T-cell (primary cell): ENCODE measurements around the gene KCNMA1. TPM values are rescaled to one million over a fixed set of nuclear protein-coding genes. Genes with fewer than 3 reads are reported as not detected.

Source experiments
- ATAC-seq, 4 experiments: fragments of 200-7000 bp in 3 of 4; fragments of 150-1000 bp in 1 of 4; cut with Tn5 transposase; replicated peaks in 1 of 4; 1 replicate in 3 of 4; 2 replicates in 1 of 4; pipeline ENCODE4 v1.10.0; 2021; ENCODE audit warnings: moderate library complexity in 3 of 4, mild to moderate bottlenecking in 2 of 4, moderate number of reproducible peaks in 1 of 4
- CTCF ChIA-PET, 2 donors: fragments of 300-600 bp; sonication (Branson Sonifier 250); formaldehyde crosslinking; loops; one replicate each; lab custom pipeline; 2022; ENCODE audit warnings: antibody characterized with exemption in 2 of 2; lab: Charles Lee
- POLR2A ChIA-PET, 2 donors: fragments of 300-600 bp; sonication (Branson Sonifier 250); formaldehyde crosslinking; loops; one replicate each; lab custom pipeline; 2022; ENCODE audit warnings: antibody characterized with exemption in 2 of 2; lab: Charles Lee
- DNase-seq, 35 experiments: peaks; one replicate each; pipeline versions ENCODE4 v3.0.0 to v3.0.0-alpha.2; 2013 to 2023
- H3K27ac ChIP-seq: one replicate; pipeline ENCODE4 v1.5.1; 2013; ENCODE audit warnings: low read length
- H3K27me3 ChIP-seq, 2 experiments: replicated peaks in 1 of 2; 1 replicate in 1 of 2; 2 replicates in 1 of 2; pipeline versions ENCODE4 v1.6.1 to v1.7.0; 2013; ENCODE audit warnings: low read length in 1 of 2, mixed read lengths in 1 of 2; ENCODE audit not compliant: control insufficient read depth in 2 of 2, insufficient read depth in 2 of 2; ENCODE audit errors: extremely low read depth in 1 of 2
- H3K36me3 ChIP-seq, 2 donors: 1 replicate in 1 of 2; 2 replicates in 1 of 2; pipeline versions ENCODE4 v1.6.1 to v1.7.0; 2013; ENCODE audit warnings: low read length in 1 of 2; ENCODE audit not compliant: control insufficient read depth in 2 of 2, insufficient read depth in 1 of 2; ENCODE audit errors: extremely low read depth in 1 of 2
- H3K4me1 ChIP-seq, 2 experiments: 1 replicate in 1 of 2; 2 replicates in 1 of 2; pipeline versions ENCODE4 v1.6.1 to v1.7.0; 2013; ENCODE audit warnings: low read length in 2 of 2, mixed read lengths in 1 of 2; ENCODE audit not compliant: insufficient read depth in 2 of 2, control insufficient read depth in 1 of 2; ENCODE audit errors: extremely low read depth in 1 of 2
- H3K4me3 ChIP-seq, 2 donors: 1 replicate in 1 of 2; 2 replicates in 1 of 2; pipeline versions ENCODE4 v1.5.1 to v1.7.0; 2013; ENCODE audit warnings: mild to moderate bottlenecking in 2 of 2, low read length in 1 of 2, moderate library complexity in 1 of 2; ENCODE audit not compliant: control insufficient read depth in 1 of 2; ENCODE audit errors: extremely low read depth in 1 of 2
- H3K9me3 ChIP-seq: 2 replicates; pipeline ENCODE4 v1.7.0; 2013
- H3K27ac Mint-ChIP-seq, 2 donors: one replicate each; pipeline ENCODE4 v1.8.0; 2020 to 2021; ENCODE audit warnings: mild to moderate bottlenecking in 2 of 2, mixed read lengths in 2 of 2
- H3K27me3 Mint-ChIP-seq, 2 donors: one replicate each; pipeline ENCODE4 v1.8.0; 2021 to 2022; ENCODE audit warnings: mixed read lengths in 2 of 2
- H3K36me3 Mint-ChIP-seq: one replicate; pipeline ENCODE4 v1.8.0; 2021; ENCODE audit warnings: mixed read lengths
- H3K4me1 Mint-ChIP-seq, 3 donors: one replicate each; pipeline ENCODE4 v1.8.0; 2020 to 2022; ENCODE audit warnings: mixed read lengths in 3 of 3, mild to moderate bottlenecking in 1 of 3
- H3K4me3 Mint-ChIP-seq, 3 donors: one replicate each; pipeline ENCODE4 v1.8.0; 2020 to 2022; ENCODE audit warnings: mild to moderate bottlenecking in 3 of 3, mixed read lengths in 3 of 3, moderate library complexity in 3 of 3
- H3K9me3 Mint-ChIP-seq, 3 donors: one replicate each; pipeline ENCODE4 v1.8.0; 2020 to 2022; ENCODE audit warnings: mixed read lengths in 3 of 3
- WGBS: methylation state at CpG from one replicate; pipeline ENCODE4 v1.1.5; 2013; ENCODE audit warnings: missing lambda C conversion rate; ENCODE audit not compliant: insufficient coverage; 5-methylcytosine and 5-hydroxymethylcytosine counted together
- total RNA-seq, 35 experiments: library from RNA in 6 of 35; stranded (reverse) in 6 of 35; fragments of 120-200 nt in 1 of 35; gene quantifications; one replicate each; pipeline versions ENCODE4 v1.2.1 to v1.2.4 and lab custom pipeline; 2013 to 2026

The KCNMA1 gene
- total RNA-seq, 5 donors from 2014 or later (not counting 1 experiment from before 2014, with no cell fraction given), result 0.14 to 1.6 (median 0.60) TPM

GRCh38 chr10:77509391-77509790 is 128.2 kb downstream of the KCNMA1 start:
- H3K4me1 ChIP-seq, result no peaks in the 10 kb centered on the region
- Mint-ChIP-seq H3K36me3 (no peaks in the 10 kb centered on the region), H3K4me3 (no peak overlapping the region), H3K27ac (no peak overlapping the region), H3K9me3 (no peaks in the 10 kb centered on the region), H3K27me3 (peaks cover 2 to 7% of the 10 kb centered on the region in 2 donors), H3K4me1 (no peaks in the 10 kb centered on the region)
- CTCF ChIA-PET, result no interaction called here
- ATAC-seq (no peak), DNase-seq (no peak)
- H3K9me3 ChIP-seq, result no peaks in the 10 kb centered on the region
- peaks cover 0 to 13% of the 10 kb centered on the region in 2 experiments for H3K27me3 ChIP-seq
- no peak overlapping the region for H3K27ac ChIP-seq
- no peak overlapping the region for H3K4me3 ChIP-seq
- H3K36me3 ChIP-seq, result no peaks in the 10 kb centered on the region
- 83% methylated on average over 1 of the region's 6 CpGs for WGBS
- POLR2A ChIA-PET, result no interaction called here

- Histone ChIP-seq H3K36me3 (no peaks in the 10 kb centered on the region), H3K27me3 (peaks cover 0 to 12% of the 10 kb centered on the region in 2 experiments), H3K4me1 (no peaks in the 10 kb centered on the region), H3K4me3 (no peak overlapping the region), H3K9me3 (no peaks in the 10 kb centered on the region), H3K27ac (no peak overlapping the region)
- Mint-ChIP-seq H3K4me3 (no peak overlapping the region), H3K9me3 (no peaks in the 10 kb centered on the region), H3K27me3 (peaks cover 2 to 7% of the 10 kb centered on the region in 2 donors), H3K27ac (no peak overlapping the region), H3K4me1 (no peaks in the 10 kb centered on the region), H3K36me3 (no peaks in the 10 kb centered on the region)
- ATAC-seq (no peak), DNase-seq (no peak)
- ChIA-PET CTCF (interaction anchor here in 1 of 2 donors (1.2 kb wide), 1 partner anchor 9 kb away, joined by 3 read pairs; no protein-coding TSS in a partner anchor), POLR2A (no interaction called here)
- WGBS, result 54% methylated on average over 3 of the region's 5 CpGs
Measured at GRCh38 chr10:77507291-77507880, 130.2 kb downstream of the KCNMA1 start.

GRCh38 chr10:77506517-77507200 is 130.9 kb downstream of the KCNMA1 start:
- H3K27me3 Mint-ChIP-seq, result peaks cover 4 to 7% of the 10 kb centered on the region in 2 donors
- no peak overlapping the region for H3K27ac ChIP-seq
- H3K4me3 ChIP-seq, result no peak overlapping the region
- H3K27ac Mint-ChIP-seq, result no peak overlapping the region
- H3K27me3 ChIP-seq, result peaks cover 0 to 12% of the 10 kb centered on the region in 2 experiments
- no peaks in the 10 kb centered on the region for H3K36me3 Mint-ChIP-seq
- ChIA-PET POLR2A (no interaction called here), CTCF (no interaction called here)
- H3K4me1 ChIP-seq, result no peaks in the 10 kb centered on the region
- H3K9me3 ChIP-seq, result no peaks in the 10 kb centered on the region
- H3K4me3 Mint-ChIP-seq, result no peak overlapping the region
- no peaks in the 10 kb centered on the region for H3K9me3 Mint-ChIP-seq
- H3K36me3 ChIP-seq, result no peaks in the 10 kb centered on the region
- WGBS, result 87% methylated on average over 2 of the region's 3 CpGs
- DNase-seq (no peak), ATAC-seq (no peak)
- no peaks in the 10 kb centered on the region for H3K4me1 Mint-ChIP-seq

GRCh38 chr10:77505431-77506334 is 131.9 kb downstream of the KCNMA1 start:
- Mint-ChIP-seq H3K27ac (no peak overlapping the region), H3K36me3 (no peaks in the 10 kb centered on the region), H3K27me3 (peaks cover 3 to 5% of the 10 kb centered on the region in 2 donors), H3K9me3 (no peaks in the 10 kb centered on the region), H3K4me3 (no peak overlapping the region), H3K4me1 (no peaks in the 10 kb centered on the region)
- peaks cover 0 to 18% of the 10 kb centered on the region in 2 experiments for H3K27me3 ChIP-seq
- ChIA-PET CTCF (interaction anchor here in 1 of 2 donors (1.2 kb wide), 1 partner anchor 66 kb away, joined by 3 read pairs; no protein-coding TSS in a partner anchor), POLR2A (interaction anchor here in 1 of 2 donors (0.6 kb wide), 1 partner anchor 933 kb away, joined by 3 read pairs; no protein-coding TSS in a partner anchor)
- WGBS, result no CpG with 5 or more reads among the region's 2 CpGs
- no peaks in the 10 kb centered on the region for H3K9me3 ChIP-seq
- DNase-seq (no peak), ATAC-seq (no peak)
- H3K36me3 ChIP-seq, result no peaks in the 10 kb centered on the region
- H3K4me3 ChIP-seq, result no peak overlapping the region
- H3K27ac ChIP-seq, result no peak overlapping the region
- H3K4me1 ChIP-seq, result no peaks in the 10 kb centered on the region

GRCh38 chr10:77504873-77505257 is 132.7 kb downstream of the KCNMA1 start:
- 33% methylated on average over 2 of the region's 4 CpGs for WGBS
- CTCF ChIA-PET, result interaction anchor here in 1 of 2 donors (1.2 kb wide), 1 partner anchor 66 kb away, joined by 3 read pairs; no protein-coding TSS in a partner anchor
- Mint-ChIP-seq H3K4me1 (no peaks in the 10 kb centered on the region), H3K27me3 (peaks cover 2 to 5% of the 10 kb centered on the region in 2 donors), H3K36me3 (no peaks in the 10 kb centered on the region), H3K9me3 (no peaks in the 10 kb centered on the region), H3K27ac (no peak overlapping the region), H3K4me3 (no peak overlapping the region)
- no peak for DNase-seq
- no peaks in the 10 kb centered on the region for H3K36me3 ChIP-seq
- no peak for ATAC-seq
- peaks cover 0 to 18% of the 10 kb centered on the region in 2 experiments for H3K27me3 ChIP-seq
- no peaks in the 10 kb centered on the region for H3K9me3 ChIP-seq
- no peaks in the 10 kb centered on the region for H3K4me1 ChIP-seq
- POLR2A ChIA-PET, result no interaction called here
- H3K4me3 ChIP-seq, result no peak overlapping the region
- H3K27ac ChIP-seq, result no peak overlapping the region
